ENCODE measurements around the gene ZMYND10.
A peak's percentile ranks its signal among the peaks of the same experiment; 100 is the strongest.

ZMYND10 gene

DNA sequence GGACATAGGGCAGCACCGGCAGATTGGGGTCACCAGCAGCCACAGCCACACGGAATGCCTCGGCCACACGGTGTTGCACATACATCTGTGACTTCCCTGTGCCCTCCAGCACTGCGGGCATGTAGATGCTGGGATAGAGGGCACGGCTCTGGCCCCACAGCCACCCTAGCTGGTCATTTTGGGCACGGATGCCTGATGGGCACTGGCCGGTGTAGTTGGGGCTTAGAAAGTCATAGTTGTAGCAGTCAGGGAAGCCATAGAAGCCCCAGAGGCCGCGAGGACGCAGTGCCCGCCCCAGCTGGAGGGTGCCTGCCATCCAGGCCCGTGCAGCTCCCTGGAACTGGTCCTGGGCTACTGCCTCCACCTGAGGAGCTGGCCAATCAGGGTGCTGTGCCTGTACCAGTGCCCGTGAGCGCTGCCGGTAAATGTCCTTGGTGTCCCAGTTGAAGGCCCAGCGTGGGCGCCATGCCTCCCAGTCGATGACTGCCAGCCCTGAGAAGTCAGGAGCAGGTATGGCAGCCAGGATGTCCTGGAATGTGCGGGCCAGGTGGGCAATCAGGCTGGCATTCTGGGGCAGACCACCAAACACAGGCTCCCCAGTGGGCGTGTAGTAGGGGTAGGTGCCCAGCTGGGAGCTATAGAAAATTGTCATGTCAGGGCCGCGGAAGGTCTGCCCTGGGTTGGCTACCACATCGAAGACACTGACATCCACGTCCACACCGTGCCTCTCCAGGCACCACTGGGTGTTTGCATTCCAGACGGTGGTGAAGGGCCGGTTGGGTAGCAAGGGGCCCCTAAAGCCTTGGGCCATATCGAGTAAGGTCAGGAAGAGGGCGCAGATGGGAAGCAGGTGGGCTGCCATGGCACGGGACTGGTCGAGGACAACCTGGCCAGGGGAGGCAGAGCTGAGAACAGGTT is 43.2 kb downstream of the ZMYND10 start:
- TF ChIP-seq, protein P1, sequence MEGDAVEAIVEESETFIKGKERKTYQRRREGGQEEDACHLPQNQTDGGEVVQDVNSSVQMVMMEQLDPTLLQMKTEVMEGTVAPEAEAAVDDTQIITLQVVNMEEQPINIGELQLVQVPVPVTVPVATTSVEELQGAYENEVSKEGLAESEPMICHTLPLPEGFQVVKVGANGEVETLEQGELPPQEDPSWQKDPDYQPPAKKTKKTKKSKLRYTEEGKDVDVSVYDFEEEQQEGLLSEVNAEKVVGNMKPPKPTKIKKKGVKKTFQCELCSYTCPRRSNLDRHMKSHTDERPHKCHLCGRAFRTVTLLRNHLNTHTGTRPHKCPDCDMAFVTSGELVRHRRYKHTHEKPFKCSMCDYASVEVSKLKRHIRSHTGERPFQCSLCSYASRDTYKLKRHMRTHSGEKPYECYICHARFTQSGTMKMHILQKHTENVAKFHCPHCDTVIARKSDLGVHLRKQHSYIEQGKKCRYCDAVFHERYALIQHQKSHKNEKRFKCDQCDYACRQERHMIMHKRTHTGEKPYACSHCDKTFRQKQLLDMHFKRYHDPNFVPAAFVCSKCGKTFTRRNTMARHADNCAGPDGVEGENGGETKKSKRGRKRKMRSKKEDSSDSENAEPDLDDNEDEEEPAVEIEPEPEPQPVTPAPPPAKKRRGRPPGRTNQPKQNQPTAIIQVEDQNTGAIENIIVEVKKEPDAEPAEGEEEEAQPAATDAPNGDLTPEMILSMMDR (IDR thresholded peaks at IDR 0.05), result no peak
- intact Hi-C loops (cut with DNase I; ENCODE audit: low total_unique reads), result no loop called here
- Histone ChIP-seq H3K36me3 (peaks cover 0 to under 1% (median 0%) of the 10 kb centered on the region in 3 donors), H3K4me1 (peaks cover 8 to 40% (median 32%) of the 10 kb centered on the region in 4 donors), H3K9me3 (no peaks in the 10 kb centered on the region), H3K27ac (no peak overlapping the region), H3K27me3 (no peaks in the 10 kb centered on the region), H3K4me3 (no peak overlapping the region)
- no peak for DNase-seq

- Histone ChIP-seq H3K4me1 (peaks cover 8 to 41% (median 32%) of the 10 kb centered on the region in 4 donors), H3K4me3 (peak overlapping the region in 1 of 2 donors; percentile 86), H3K36me3 (peaks cover 0 to 9% (median 0%) of the 10 kb centered on the region in 3 donors), H3K27ac (peak overlapping the region; percentile 90 to 93), H3K9me3 (no peaks in the 10 kb centered on the region), H3K27me3 (no peaks in the 10 kb centered on the region)
- TF ChIP-seq, protein P1 (IDR thresholded peaks at IDR 0.05), result no peak
- intact Hi-C loops (cut with DNase I; ENCODE audit: low total_unique reads), result loop anchor here (2.0 kb wide), 1 partner anchor 20 kb away; no protein-coding TSS in a partner anchor
- DNase-seq, result no peak
Measured at GRCh38 chr3:50300681-50301254, 44.8 kb downstream of the ZMYND10 start.

- Histone ChIP-seq H3K27ac (peak overlapping the region; percentile 90 to 93), H3K9me3 (no peaks in the 10 kb centered on the region), H3K36me3 (peaks cover 0 to 9% (median 0%) of the 10 kb centered on the region in 3 donors), H3K4me3 (peak overlapping the region; percentile 61 to 86), H3K4me1 (peaks cover 8 to 41% (median 32%) of the 10 kb centered on the region in 4 donors), H3K27me3 (no peaks in the 10 kb centered on the region)
- DNase-seq, result peak in 1 of 2 donors; percentile 77
- intact Hi-C loops (cut with DNase I; ENCODE audit: low total_unique reads), result loop anchor here (2.0 kb wide), 1 partner anchor 21 kb away; no protein-coding TSS in a partner anchor
- TF ChIP-seq, protein P1 (IDR thresholded peaks at IDR 0.05), result no peak
Measured at GRCh38 chr3:50299929-50300680, 45.4 kb downstream of the ZMYND10 start.

GRCh38 chr3:50299638-50299928 is 45.9 kb downstream of the ZMYND10 start:
- no peaks in the 10 kb centered on the region for H3K9me3 ChIP-seq
- intact Hi-C loops (cut with DNase I; ENCODE audit: low total_unique reads), result no loop called here
- DNase-seq, result no peak
- peaks cover 8 to 41% (median 32%) of the 10 kb centered on the region in 4 donors for H3K4me1 ChIP-seq
- TF ChIP-seq, protein P1 (IDR thresholded peaks at IDR 0.05), result no peak
- peak overlapping the region; percentile 61 to 86 for H3K4me3 ChIP-seq
- H3K27ac ChIP-seq, result peak overlapping the region; percentile 90 to 93
- H3K27me3 ChIP-seq, result no peaks in the 10 kb centered on the region
- peaks cover 0 to 9% (median 0%) of the 10 kb centered on the region in 3 donors for H3K36me3 ChIP-seq

- Histone ChIP-seq H3K4me3 (peak within 1 kb of the TSS; percentile 61 to 86), H3K36me3 (peaks cover 0 to 9% (median 0%) of the 10 kb centered on the region in 3 donors), H3K27ac (peak within 1 kb of the TSS; percentile 90 to 93), H3K4me1 (peaks cover 8 to 41% (median 32%) of the 10 kb centered on the region in 4 donors), H3K27me3 (no peaks in the 10 kb centered on the region), H3K9me3 (no peaks in the 10 kb centered on the region)
- intact Hi-C loops (cut with DNase I; ENCODE audit: low total_unique reads), result no loop called here
- DNase-seq, result peak; percentile 99 to 100
- TF ChIP-seq, protein P1 (IDR thresholded peaks at IDR 0.05), result peak; percentile 43 to 67
Measured at GRCh38 chr3:50298836-50299637, 46.5 kb downstream of the ZMYND10 start, which contains the start of the genes HYAL3 and NAA80. Gene HYAL3 (minus strand): TSS chr3:50299405. CDS start chr3:50295602, 3,803 bp downstream. Gene NAA80 (minus strand): TSS chr3:50299405. CDS start chr3:50297463, 1,942 bp downstream.
